Hair follicular keratinocyte (primary cell): ENCODE measurements around the gene AIMP2. TPM values are rescaled to one million over a fixed set of nuclear protein-coding genes. Genes with fewer than 3 reads are reported as not detected.

Source experiments
- total RNA-seq: library from RNA; depleted of rRNA; stranded (reverse); fragments of >200 nt; gene quantifications from 2 replicates; pipeline ENCODE4 v1.2.3, GENCODE V29; 2015

The AIMP2 gene
- total RNA-seq, result 69.0 and 102 TPM in 2 replicates

DNA sequence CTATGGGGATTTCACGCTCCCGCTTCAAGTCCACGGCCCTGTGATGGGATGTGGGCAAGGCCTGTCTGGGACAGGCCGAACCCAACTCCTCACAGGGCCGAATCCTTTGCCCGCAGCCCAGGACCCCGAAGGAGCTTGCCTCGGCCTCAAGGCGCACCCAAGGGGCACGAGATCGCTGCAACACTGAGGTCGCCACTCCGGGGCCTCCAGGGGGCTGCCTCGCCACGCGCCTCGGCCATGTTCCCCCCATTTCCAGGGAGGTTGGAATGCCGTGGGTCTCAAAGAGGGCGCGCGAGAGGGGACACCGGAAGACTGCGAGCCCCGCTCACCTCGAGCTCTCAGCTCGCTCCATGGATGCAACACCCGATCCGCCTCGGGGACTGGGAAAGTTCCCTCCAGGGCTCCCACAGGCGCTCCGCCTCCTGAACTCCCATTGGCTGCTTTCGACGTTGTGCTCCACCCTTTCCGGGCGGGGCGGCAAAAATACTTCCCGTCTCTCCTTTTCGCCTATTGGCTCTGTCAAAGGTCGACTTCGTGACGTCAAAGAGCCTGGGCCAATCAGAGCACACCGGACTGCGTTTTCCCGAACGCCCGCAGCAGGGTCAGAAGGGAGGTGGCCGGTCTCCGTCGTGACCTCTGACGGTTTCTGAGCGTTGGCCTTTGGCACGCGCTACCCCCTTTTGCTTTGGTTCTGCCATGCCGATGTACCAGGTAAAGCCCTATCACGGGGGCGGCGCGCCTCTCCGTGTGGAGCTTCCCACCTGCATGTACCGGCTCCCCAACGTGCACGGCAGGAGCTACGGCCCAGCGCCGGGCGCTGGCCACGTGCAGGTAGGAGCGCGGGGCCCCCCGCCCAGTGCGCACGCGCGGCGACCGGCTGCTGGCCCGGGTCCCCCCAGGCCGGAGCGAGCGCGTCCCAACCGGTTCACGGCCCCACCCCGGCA, at the start of gene AIMP2, which contains the start of gene PMS2:
Gene AIMP2, plus strand, starts transcription at position 605 of the 944 bp plus-strand sequence. Its CDS starts 92 bp downstream, at position 697.
Gene PMS2, minus strand, starts transcription at position 382 of the 944 bp plus-strand sequence. Its CDS starts 30 bp downstream, at position 352.

DNA sequence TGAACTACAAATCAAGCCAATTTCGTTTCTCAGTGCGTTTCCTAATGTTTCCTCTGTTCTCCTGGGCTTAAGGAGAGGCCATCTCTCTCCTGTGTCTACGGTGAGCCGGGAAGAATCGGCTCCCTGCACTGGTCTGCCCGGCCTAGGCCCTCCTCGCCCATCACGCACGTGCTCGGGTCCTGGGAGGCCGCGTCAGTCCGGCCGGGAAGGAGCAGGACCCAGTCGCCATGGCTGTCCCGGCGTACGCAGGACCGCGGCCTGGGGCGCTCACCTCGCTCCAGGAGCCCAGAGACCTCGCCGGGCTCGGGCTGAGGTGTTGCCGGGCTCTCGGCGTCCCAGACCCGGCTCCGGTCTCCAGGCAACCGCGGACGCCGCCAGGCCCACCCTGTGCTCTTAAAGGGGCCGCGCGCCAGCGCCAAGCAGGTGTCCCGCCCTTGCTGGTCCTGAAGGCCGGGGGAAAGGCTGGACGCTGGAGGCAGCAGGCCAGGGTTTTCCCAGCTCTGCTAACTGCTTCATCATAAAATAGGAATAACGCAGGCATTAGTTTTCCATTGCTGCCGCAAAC, 38.6 kb upstream of the AIMP2 start, which contains the start of gene RSPH10B:
Gene RSPH10B, minus strand, starts transcription at position 343 of the 565 bp plus-strand sequence. CDS start 3,573 bp downstream, outside the sequence.

DNA sequence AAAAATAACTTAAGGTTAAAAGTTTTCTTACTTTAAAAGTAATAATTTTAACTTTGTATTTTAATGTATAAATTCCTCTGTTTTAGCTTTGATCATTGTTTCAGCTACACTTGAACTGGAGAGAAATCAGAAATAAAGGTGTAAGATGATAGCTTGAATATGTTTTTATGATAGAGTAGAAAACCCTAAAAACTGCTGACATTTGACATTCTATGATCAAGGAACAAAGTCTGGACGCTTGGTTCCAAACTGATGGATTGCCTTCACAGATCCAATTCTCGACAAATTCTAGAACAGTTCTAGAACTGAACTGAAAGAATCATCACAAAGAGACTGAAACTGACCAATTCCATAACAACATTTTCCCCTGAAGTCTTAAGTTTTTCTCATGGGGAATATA, 21.9 kb downstream of the AIMP2 start, which contains the start of gene ANKRD61:
Gene ANKRD61, plus strand, starts transcription at position 389 of the 400 bp plus-strand sequence. Its CDS starts 0 bp downstream, at position 389.

Other genes with a start within 250 kb of the AIMP2 start
- 14.2 and 19.8 TPM in 2 replicates for gene RNF216, start 227.6 kb upstream of the AIMP2 start, total RNA-seq
- gene OCM, start 128.5 kb upstream of the AIMP2 start, total RNA-seq, result not detected in 2 replicates
- 63.3 and 78.8 TPM in 2 replicates for gene CCZ1, start 110.5 kb upstream of the AIMP2 start, total RNA-seq
- gene RSPH10B, start 38.6 kb upstream of the AIMP2 start, total RNA-seq, result 0.19 and 0.62 TPM in 2 replicates
- gene PMS2, start 223 bp upstream of the AIMP2 start, total RNA-seq, result 14.7 and 17.9 TPM in 2 replicates
- not detected in 2 replicates for gene ANKRD61, start 22.1 kb downstream of the AIMP2 start, total RNA-seq
- gene EIF2AK1, start 49.9 kb downstream of the AIMP2 start, total RNA-seq, result 126 and 154 TPM in 2 replicates
- gene USP42, start 95.7 kb downstream of the AIMP2 start, total RNA-seq, result 4.4 and 4.5 TPM in 2 replicates